Measurements from ENCODE around the gene VAMP1.
"Not testable (repeated sequence)": the region's sequence is repeated elsewhere in the genome, so short reads cannot be mapped to it uniquely, and the experiment has no call there.

VAMP1 gene

DNA sequence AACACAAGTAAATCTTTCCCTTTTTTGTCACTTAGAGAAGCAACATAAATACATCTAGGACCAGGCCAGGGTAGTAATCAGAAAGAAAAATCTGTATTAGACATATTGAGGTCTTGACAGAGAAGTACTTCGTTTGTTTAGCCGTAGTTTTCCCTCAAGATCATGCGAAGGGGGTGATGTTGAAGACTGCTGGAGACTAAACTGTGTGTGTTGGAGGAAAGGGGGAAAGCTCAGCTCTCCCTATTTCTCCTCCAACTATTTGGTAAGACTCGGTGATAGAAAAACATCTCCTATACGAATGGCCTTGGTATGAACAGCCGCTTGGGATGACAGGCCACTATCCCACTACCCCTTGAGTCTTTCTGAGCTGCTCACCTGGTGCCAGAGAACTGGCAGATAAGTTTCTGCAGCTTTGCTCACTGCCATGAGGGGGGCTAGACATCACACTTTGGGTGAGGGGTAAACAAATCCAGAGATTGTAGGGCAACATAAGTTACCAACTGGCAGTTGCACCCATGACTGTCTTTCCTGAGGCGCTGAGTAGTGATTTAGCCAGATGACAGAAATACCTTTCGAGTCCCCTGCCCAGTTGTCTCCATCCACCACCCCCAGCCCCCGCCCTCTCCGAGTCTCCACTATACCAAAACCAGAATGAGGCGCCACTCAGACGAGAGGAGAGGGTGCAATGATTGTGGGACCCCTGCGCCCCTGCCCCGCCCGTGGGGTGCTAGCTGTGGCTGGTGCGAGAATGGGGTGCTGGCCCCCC lies 685 bp downstream of the VAMP1 start:
- DNase-seq (ENCODE audit: low read depth), result no peak

- DNase-seq (ENCODE audit: low read depth), result no peak
Observed at GRCh38 chr12:6469092-6469491, 1.4 kb downstream of the VAMP1 start.

GRCh38 chr12:6468283-6468575 lies 2.2 kb downstream of the VAMP1 start:
- DNase-seq (ENCODE audit: low read depth), result no peak

- DNase-seq (ENCODE audit: low read depth), result not testable (repeated sequence)
Observed at GRCh38 chr12:6467571-6468282, 2.8 kb downstream of the VAMP1 start.

- not testable (repeated sequence) for DNase-seq (ENCODE audit: low read depth)
Observed at GRCh38 chr12:6466751-6467150, 3.7 kb downstream of the VAMP1 start.

- DNase-seq (ENCODE audit: low read depth), result no peak
Observed at GRCh38 chr12:6466184-6466573, 4.3 kb downstream of the VAMP1 start.

GRCh38 chr12:6465467-6466183 lies 4.9 kb downstream of the VAMP1 start:
- DNase-seq (ENCODE audit: low read depth), result no peak

DNA sequence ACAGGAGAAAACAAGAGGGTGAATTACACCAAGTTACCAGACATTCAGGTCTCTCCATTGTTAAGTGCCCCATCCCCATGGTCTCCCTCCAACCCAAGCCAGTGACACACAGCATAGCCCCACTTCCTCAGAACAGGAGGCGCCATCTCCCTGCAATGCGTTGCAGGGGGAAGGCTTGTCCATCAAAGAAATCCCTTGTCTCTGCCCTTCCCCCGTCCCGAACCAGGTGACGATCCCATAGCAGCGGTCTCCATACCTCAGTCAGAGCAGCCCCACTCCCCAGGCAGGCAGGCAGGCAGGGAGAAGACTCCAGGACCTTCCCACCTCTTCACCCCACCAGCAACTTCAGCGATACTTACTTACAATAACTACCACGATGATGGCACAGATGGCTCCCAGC lies 5.9 kb downstream of the VAMP1 start:
- DNase-seq (ENCODE audit: low read depth), result no peak

GRCh38 chr12:6463858-6464257 lies 6.6 kb downstream of the VAMP1 start:
- no peak for DNase-seq (ENCODE audit: low read depth)

DNA sequence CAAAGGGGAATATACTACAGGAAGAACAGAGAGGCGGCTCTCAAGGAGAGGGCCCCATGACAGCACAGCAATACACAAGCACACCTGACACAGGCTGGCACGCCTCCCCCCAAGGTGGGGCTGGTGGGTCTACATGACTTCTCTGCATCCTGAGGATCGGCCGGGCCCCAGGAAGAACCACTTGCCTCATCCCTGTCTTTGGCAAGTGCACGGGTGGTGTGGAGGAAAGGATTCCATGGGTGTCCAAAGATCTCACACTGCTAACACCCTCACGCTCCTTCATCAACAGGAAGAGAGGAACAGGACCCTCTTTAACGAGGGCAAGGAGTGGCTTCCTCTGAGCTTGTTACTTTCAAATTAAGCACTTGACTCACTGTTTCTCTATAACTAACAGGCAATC lies 7.3 kb downstream of the VAMP1 start:
- DNase-seq (ENCODE audit: low read depth), result no peak

GRCh38 chr12:6462234-6462995 lies 8.1 kb downstream of the VAMP1 start:
- DNase-seq (ENCODE audit: low read depth), result no peak

DNA sequence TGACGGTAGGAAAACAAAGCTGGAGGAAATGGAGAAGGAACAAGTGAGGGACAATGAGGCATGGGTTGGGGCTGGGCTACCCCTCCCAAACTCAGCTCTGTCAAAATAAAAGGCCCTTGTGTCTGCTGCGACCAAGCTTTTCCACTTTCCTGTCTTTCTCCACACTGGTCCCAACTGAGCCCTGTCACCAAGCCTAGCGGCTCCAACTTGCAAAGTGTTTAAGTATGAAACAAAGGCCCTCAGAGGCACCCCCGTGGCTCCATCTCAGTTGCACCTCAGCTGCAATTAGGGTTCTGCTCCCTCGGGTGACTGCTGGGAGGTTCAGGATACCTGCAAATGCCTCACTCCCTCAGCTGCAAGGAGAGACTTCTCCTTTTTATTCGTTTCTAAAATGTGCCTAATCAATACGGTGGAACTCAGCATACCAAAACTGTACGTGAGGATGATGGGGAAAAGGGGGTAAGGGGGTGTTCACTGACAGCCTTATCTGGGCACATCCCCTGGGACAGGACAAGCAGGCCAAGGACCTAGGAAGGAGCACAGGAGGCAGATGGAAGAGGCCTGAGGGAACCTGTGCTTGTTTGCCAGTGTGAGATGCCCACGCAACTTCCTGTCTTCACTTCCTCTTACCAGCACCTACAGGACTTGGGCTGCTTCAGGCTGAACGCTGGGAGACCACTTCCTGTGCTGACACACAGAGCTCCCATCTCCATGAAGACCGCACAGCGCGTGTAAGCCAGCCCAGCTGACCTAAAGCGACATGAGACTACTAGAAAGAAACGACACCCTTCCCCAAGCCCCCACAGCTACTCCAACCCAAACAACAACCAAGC lies 8.9 kb downstream of the VAMP1 start:
- DNase-seq (ENCODE audit: low read depth), result peak; percentile 58

DNA sequence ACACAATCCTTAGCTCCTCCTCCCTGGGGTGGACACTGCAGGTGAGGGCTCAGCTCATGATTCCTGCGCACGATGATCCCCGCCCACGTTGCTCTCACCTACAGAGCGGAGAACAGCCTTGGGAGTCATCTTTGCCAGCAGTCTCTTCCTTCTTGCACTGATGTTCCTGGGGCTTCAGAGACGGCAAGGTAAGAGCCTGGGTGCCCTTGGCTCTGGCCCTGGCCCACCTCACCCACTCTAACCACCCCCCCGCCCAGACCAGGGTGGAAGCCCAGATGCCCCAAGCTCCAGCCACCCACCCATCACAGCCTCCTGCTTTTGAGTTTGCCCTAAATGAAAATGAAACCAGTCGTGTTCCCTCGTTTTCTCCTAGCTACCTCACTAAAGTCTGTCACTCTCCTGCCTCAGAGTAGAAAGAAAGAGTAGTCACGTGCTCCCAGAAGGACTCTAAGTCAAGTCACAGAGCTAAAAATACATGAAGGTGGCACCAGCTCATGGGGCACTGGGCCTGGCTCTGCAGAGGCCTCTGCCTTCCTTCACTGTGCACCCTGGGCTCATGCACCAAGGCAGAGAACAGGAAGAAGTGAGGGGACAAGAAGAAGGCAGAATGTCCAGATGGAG lies 9.6 kb downstream of the VAMP1 start:
- no peak for DNase-seq (ENCODE audit: low read depth)

DNA sequence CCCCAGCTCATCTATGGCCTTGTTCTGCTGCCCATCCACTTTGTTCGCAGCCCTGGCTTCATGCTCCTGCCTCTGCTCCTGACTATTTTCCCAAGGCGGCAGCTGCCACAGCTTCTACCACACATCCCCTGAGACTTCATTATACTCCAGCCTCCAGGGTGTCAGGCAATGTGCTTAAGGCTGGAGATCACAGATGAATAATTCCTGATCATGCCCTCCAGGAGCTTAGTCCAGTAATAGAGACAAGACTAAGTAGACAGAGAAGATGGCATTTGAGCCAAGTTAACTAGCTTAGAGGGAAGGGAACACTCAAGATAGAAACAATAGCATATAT lies 11.5 kb downstream of the VAMP1 start:
- DNase-seq (ENCODE audit: low read depth), result no peak

GRCh38 chr12:6458281-6459003 lies 12.0 kb downstream of the VAMP1 start:
- DNase-seq (ENCODE audit: low read depth), result no peak

DNA sequence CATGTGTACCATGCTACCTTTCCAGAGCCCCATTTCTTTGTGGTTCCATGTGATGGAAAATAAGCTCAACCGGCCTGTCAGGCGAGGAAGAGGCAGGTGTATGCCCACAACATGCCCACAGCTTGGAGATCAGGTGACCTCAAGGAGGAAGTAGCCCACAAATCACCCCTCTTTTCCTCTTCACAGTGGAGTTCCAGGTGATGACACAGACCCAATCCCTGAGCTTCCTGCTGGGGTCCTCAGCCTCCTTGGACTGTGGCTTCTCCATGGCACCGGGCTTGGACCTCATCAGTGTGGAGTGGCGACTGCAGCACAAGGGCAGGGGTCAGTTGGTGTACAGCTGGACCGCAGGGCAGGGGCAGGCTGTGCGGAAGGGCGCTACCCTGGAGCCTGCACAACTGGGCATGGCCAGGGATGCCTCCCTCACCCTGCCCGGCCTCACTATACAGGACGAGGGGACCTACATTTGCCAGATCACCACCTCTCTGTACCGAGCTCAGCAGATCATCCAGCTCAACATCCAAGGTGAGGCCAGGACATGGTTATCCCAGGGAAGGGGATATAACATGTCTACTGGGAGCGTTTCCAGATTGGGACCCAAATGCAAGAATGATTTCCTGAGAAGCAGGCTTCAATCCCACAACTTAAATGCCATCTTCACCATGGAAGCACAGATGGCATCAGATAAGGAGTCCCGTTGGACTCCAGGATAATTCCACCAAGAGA lies 13.1 kb downstream of the VAMP1 start:
- no peak for DNase-seq (ENCODE audit: low read depth)

- no peak for DNase-seq (ENCODE audit: low read depth)
Observed at GRCh38 chr12:6452944-6453630, 17.4 kb downstream of the VAMP1 start.

GRCh38 chr12:6452245-6452943 lies 18.1 kb downstream of the VAMP1 start:
- DNase-seq (ENCODE audit: low read depth), result no peak

Data from activated T-cell treated with anti-CD3 and anti-CD28 coated beads for 1 hour (primary cell).